K562 (cell line): Measurements from ENCODE around the gene ZNF587. TPM values are rescaled to one million over a fixed set of nuclear protein-coding genes. Genes with fewer than 3 reads are reported as not detected.

Source experiments
- BCL6 ChIP-seq: fragments of 250-450 bp; sonication (Bioruptor Pico); IDR thresholded peaks from 2 replicates; pipeline ENCODE4 v1.4.0; 2020
- BRCA1 ChIP-seq, 2 experiments: fragments of 450-650 bp in 1 of 2; sonication (generic) in 1 of 2; formaldehyde crosslinking in 1 of 2; IDR thresholded peaks; 2 replicates each; pipeline versions ENCODE4 v1.5.0 to v1.6.1; 2017 to 2020; ENCODE audit warnings: mild to moderate bottlenecking in 1 of 2, missing genetic modification reagents in 1 of 2
- DPF2 ChIP-seq: fragments of 450-650 bp; IDR thresholded peaks from 2 replicates; pipeline ENCODE4 v1.6.1; 2016
- HDAC8 ChIP-seq: fragments of 450-650 bp; IDR thresholded peaks from 2 replicates; pipeline ENCODE4 v1.6.1; 2016; ENCODE audit warnings: mild to moderate bottlenecking, missing genetic modification characterization, moderate library complexity, missing compliant biosample characterization
- HNRNPLL ChIP-seq: fragments of 200-400 bp; formaldehyde crosslinking; IDR thresholded peaks from 2 replicates; pipeline ENCODE4 v1.6.1; 2017; ENCODE audit warnings: low read length, low read depth, mild to moderate bottlenecking; ENCODE audit not compliant: poor library complexity, severe bottlenecking
- MXI1 ChIP-seq: IDR thresholded peaks from 2 replicates; pipeline ENCODE4 v1.6.1; 2011; ENCODE audit warnings: low read depth, mild to moderate bottlenecking, improper control_type of control experiment, low read length
- NCOA6 ChIP-seq: fragments of 450-650 bp; IDR thresholded peaks from 2 replicates; pipeline ENCODE4 v1.6.1; 2017; ENCODE audit warnings: mild to moderate bottlenecking
- NKRF ChIP-seq: fragments of 450-650 bp; IDR thresholded peaks from 2 replicates; pipeline ENCODE4 v1.6.1; 2016; ENCODE audit warnings: borderline replicate concordance
- SPI1 ChIP-seq: IDR thresholded peaks from 2 replicates; pipeline ENCODE4 v1.6.1; 2011; ENCODE audit warnings: low read depth, low read length, control low read depth, borderline replicate concordance
- TFE3 ChIP-seq: fragments of 450-650 bp; formaldehyde crosslinking; IDR thresholded peaks from 2 replicates; pipeline ENCODE4 v1.4.0; 2020; ENCODE audit warnings: mild to moderate bottlenecking, mixed read lengths
- USF2 ChIP-seq: sonication (generic); formaldehyde crosslinking; IDR thresholded peaks from 2 replicates; pipeline ENCODE4 v1.5.0; 2020; ENCODE audit warnings: missing genetic modification reagents
- ZNF764 ChIP-seq: fragments of 250-450 bp; sonication (Bioruptor Pico); IDR thresholded peaks from 2 replicates; pipeline ENCODE4 v1.4.0; 2020; ENCODE audit warnings: low read depth, mild to moderate bottlenecking, moderate library complexity
- polyA plus RNA-seq, 8 experiments: library from polyadenylated mRNA; depleted of rRNA in 4 of 8; stranded (reverse) in 5 of 8; unstranded in 3 of 8; fragments of >200 nt; fragmentation: Nextera tagmentation in 2 of 8; fragmentation: Illumina TruSeq in 1 of 8; extraction: Ambion mirVana in 2 of 8; extraction: Trizol in 1 of 8; gene quantifications; 2 replicates each; pipeline versions ENCODE4 v1.2.1 to v1.2.3, GENCODE V29; 2011 to 2014; ENCODE audit warnings: inconsistent platforms in 1 of 8, missing spikeins in 1 of 8
- total RNA-seq, 7 experiments: library from RNA; depleted of rRNA in 6 of 7; stranded (reverse); fragments of >200 nt in 6 of 7; fragmentation: Illumina TruSeq in 2 of 7; extraction: Trizol in 2 of 7; gene quantifications; 2 replicates each; pipeline versions ENCODE4 v1.2.1 to v1.2.3, GENCODE V29; 2011 to 2021; ENCODE audit warnings: low replicate concordance in 1 of 7
- TF ChIP-seq, protein P1 (sequence below), 2 experiments: fragments of 450-650 bp; formaldehyde crosslinking in 1 of 2; IDR thresholded peaks; 2 replicates each; pipeline versions ENCODE4 v1.4.0 to v1.6.1; 2014 to 2020; ENCODE audit warnings: mild to moderate bottlenecking in 2 of 2, borderline replicate concordance in 1 of 2, low read depth in 1 of 2
- TF ChIP-seq, protein P2 (sequence below): sonication (generic); formaldehyde crosslinking; IDR thresholded peaks from 2 replicates; pipeline ENCODE4 v1.8.1; 2023; ENCODE audit warnings: mild to moderate bottlenecking, missing genetic modification reagents

ZNF587 gene
- total and polyA plus RNA-seq, 9 of the 15 experiments (the other 6 are each of a cell fraction or from before 2014, with no cell fraction given) = 3.2 to 42.0 (median 24.9) TPM

- TF ChIP-seq, protein P1, sequence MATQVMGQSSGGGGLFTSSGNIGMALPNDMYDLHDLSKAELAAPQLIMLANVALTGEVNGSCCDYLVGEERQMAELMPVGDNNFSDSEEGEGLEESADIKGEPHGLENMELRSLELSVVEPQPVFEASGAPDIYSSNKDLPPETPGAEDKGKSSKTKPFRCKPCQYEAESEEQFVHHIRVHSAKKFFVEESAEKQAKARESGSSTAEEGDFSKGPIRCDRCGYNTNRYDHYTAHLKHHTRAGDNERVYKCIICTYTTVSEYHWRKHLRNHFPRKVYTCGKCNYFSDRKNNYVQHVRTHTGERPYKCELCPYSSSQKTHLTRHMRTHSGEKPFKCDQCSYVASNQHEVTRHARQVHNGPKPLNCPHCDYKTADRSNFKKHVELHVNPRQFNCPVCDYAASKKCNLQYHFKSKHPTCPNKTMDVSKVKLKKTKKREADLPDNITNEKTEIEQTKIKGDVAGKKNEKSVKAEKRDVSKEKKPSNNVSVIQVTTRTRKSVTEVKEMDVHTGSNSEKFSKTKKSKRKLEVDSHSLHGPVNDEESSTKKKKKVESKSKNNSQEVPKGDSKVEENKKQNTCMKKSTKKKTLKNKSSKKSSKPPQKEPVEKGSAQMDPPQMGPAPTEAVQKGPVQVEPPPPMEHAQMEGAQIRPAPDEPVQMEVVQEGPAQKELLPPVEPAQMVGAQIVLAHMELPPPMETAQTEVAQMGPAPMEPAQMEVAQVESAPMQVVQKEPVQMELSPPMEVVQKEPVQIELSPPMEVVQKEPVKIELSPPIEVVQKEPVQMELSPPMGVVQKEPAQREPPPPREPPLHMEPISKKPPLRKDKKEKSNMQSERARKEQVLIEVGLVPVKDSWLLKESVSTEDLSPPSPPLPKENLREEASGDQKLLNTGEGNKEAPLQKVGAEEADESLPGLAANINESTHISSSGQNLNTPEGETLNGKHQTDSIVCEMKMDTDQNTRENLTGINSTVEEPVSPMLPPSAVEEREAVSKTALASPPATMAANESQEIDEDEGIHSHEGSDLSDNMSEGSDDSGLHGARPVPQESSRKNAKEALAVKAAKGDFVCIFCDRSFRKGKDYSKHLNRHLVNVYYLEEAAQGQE (IDR thresholded peaks at IDR 0.05; ENCODE audit: borderline replicate concordance) = peak; percentile 32; the same call in 1 of the 2 replicates
- TF ChIP-seq, protein P1 (CRISPR knock-in tag; IDR thresholded peaks at IDR 0.05; ENCODE audit: low read depth) = no peak
- TF ChIP-seq USF2 (CRISPR knock-in tag) (peak; percentile 69), NCOA6 (no peak), MXI1 (no peak), BRCA1 (IDR thresholded peaks at IDR 0.05) (no peak), BRCA1 (CRISPR knock-in tag; IDR thresholded peaks at IDR 0.05) (no peak), SPI1 (no peak), HDAC8 (tag) (no peak), HNRNPLL (no peak), DPF2 (no peak), NKRF (no peak), TFE3 (CRISPR knock-in tag) (no peak), BCL6 (no peak), ZNF764 (CRISPR knock-in tag) (no peak)
- TF ChIP-seq, protein P2, sequence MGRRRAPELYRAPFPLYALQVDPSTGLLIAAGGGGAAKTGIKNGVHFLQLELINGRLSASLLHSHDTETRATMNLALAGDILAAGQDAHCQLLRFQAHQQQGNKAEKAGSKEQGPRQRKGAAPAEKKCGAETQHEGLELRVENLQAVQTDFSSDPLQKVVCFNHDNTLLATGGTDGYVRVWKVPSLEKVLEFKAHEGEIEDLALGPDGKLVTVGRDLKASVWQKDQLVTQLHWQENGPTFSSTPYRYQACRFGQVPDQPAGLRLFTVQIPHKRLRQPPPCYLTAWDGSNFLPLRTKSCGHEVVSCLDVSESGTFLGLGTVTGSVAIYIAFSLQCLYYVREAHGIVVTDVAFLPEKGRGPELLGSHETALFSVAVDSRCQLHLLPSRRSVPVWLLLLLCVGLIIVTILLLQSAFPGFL = no peak
These were observed 19.5 kb upstream of the ZNF587 start, which contains the start of gene ZNF587B (continued) for GRCh38 chr19:57830071-57830602.
